Measurements from ENCODE around the gene PTPRE.

GRCh38 chr10:127991543-127992255 is 84.8 kb downstream of the PTPRE start:
- TF ChIP-seq POLR2A (IDR thresholded peaks at IDR 0.05; ENCODE audit: low read length) (no peak), GATA1 (IDR thresholded peaks at IDR 0.05; ENCODE audit: low read depth, low read length) (no peak)

All from erythroblast (primary cell).